Neural progenitor cell (in vitro differentiated cells): ENCODE data around the gene FAM227A.

Source experiments
- EZH2 ChIP-seq: fragments of 200-600 bp; sonication (generic); IDR thresholded peaks from 2 replicates; pipeline ENCODE4 v1.6.1; 2017; ENCODE audit warnings: antibody characterized with exemption, mild to moderate bottlenecking, moderate library complexity
- EZH2phosphoT487 ChIP-seq: fragments of 200-600 bp; sonication (generic); IDR thresholded peaks from 2 replicates; pipeline ENCODE4 v1.6.1; 2017; ENCODE audit warnings: antibody characterized with exemption
- TF ChIP-seq, protein P1 (sequence below): fragments of 200-600 bp; sonication (generic); IDR thresholded peaks from 2 replicates; pipeline ENCODE4 v1.5.1; 2017; ENCODE audit warnings: antibody characterized with exemption, mild to moderate bottlenecking

DNA sequence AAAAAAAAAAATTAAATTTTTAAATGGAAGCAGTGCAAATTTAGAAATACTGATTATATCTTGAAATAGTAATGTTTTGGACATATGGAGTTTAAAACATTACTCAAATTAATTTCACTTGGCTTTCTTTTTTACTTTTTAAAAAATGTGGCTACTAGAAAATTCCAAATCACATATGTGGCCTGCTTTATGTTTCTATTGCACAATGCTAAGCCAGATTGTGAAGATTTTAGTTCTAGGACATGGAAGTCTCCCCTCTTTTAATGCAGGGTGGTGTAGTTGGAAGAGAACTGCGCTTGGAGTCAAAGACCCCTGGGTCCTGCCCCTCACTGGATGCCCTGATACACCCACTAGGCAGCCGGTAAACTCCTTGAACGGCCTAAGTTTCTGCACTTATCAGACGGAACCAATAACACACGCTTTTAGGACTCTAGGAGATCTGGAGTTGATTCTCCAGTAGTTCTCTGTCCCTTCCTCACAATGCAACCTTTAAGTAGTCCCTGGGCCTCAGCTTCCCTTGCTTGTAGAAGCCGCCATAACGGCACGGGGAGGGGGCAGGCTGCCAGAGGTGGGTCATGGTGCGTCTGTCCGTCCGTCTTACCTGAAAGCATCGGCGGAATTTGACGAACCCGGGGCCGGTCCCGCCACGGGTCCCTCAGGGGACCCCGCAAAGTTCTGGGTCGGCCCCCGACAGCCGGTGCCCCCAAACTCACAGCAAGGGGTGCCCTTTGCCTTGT is 505 bp downstream of the FAM227A start:
- TF ChIP-seq, protein P1, sequence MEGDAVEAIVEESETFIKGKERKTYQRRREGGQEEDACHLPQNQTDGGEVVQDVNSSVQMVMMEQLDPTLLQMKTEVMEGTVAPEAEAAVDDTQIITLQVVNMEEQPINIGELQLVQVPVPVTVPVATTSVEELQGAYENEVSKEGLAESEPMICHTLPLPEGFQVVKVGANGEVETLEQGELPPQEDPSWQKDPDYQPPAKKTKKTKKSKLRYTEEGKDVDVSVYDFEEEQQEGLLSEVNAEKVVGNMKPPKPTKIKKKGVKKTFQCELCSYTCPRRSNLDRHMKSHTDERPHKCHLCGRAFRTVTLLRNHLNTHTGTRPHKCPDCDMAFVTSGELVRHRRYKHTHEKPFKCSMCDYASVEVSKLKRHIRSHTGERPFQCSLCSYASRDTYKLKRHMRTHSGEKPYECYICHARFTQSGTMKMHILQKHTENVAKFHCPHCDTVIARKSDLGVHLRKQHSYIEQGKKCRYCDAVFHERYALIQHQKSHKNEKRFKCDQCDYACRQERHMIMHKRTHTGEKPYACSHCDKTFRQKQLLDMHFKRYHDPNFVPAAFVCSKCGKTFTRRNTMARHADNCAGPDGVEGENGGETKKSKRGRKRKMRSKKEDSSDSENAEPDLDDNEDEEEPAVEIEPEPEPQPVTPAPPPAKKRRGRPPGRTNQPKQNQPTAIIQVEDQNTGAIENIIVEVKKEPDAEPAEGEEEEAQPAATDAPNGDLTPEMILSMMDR = no peak
- TF ChIP-seq EZH2 = no peak
- no peak for TF ChIP-seq EZH2phosphoT487
